H4 (cell line): ENCODE data around the gene EPHX1. TPM values are rescaled to one million over a fixed set of nuclear protein-coding genes. Genes with fewer than 3 reads are reported as not detected.

Experiments
- DNase-seq: peaks from one replicate; pipeline ENCODE4 v3.0.0-alpha.2; 2015; ENCODE audit warnings: low spot score
- total RNA-seq: library from RNA; depleted of rRNA; stranded (reverse); fragments of >200 nt; shearing (Covaris generic); gene quantifications from 2 replicates; pipeline ENCODE4 v1.2.3, GENCODE V29; 2014

EPHX1 gene
- total RNA-seq, 1 experiment from 2014 or later, result 153 TPM

DNA sequence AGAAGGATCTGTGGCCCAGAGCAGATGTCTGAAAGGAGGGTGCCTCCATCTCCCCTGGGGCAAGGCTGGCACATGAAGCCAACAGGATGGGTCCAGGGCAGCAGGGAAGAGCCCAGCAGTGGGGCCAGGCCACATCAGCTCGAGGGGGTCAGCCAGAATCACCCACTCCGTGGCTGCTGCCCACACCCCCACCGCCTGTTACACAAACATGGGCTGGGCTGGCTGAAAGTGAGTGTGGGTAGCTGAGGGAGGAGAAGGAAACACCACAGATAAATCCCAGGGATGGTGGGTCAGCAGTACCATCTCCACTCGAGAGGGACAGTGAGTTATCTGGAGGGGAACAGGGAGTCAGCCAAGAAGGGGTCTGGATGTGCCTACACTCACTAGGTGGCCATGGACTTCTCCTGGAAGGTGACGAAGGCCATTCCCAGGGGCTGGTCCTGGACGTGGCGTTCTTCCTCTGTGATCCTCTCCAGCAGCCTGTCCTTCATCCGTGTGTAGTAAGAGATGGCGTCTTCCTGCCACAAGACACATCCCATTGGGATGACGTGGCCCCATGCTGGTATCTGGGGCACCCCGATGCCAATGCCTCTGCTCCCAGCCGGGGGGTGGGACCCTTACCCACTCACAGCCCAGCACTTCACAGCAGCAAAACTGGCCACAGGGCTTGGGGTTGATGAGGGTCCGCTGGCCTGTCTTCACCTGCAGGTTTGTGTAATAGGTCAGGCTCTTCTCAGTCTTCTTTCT is 52.1 kb downstream of the EPHX1 start:
- no peak for DNase-seq

DNA sequence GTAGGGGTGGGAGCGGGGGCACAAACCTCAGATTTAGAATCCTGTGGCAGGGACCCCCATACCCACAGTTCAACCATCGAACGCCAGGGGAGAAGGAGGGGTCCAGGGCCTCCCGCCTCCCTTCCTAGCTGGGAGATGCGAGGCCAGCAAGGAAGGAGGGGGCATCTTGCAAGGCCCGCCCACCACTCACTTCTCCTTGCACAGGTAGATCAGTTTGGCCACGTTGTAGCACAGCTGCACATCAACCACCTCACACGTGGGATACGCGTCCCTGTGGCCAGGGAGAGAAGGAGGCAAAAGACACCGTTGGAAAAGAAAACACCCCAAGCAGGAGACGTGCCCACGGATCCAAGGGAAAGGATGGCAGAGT is 52.6 kb downstream of the EPHX1 start:
- DNase-seq, result no peak

DNA sequence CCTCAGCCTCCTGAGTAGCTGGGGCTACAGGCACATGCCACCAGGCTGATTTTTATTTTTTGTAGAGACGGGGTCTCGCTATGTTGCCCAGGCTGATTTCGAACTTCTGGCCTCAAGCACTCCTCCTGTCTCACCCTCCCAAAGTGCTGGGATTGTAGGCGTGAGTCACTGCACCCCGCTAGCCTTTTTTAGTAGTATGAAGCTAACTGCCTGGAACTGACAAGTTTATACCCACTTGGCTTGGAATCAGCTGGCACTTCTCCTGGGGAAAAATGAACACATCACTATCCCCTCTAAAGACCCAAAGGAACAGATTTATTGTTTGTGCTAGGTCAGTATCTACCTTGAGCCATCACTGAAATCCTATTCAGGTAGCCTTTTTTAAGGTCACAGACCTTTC is 53.2 kb downstream of the EPHX1 start:
- no peak for DNase-seq

DNA sequence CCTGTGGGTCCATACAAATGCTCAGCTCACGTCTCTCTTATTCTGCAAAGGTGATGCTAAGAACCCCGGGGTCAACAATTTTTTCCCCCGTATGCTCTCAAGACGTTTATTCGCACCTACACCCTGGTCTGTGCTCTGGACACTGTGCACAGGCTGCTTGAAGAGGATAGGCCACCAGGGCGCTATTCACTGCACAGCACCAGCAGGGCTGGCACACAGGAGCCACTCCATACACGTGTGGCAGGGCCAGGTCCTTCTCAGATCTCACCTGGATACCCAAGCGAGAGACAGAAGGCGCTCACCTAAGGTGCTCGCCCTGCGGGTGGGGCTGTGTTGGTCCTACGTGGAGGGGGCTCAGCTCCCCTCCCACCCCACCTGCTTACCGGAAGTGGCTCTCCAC is 55.6 kb downstream of the EPHX1 start:
- DNase-seq, result no peak

DNA sequence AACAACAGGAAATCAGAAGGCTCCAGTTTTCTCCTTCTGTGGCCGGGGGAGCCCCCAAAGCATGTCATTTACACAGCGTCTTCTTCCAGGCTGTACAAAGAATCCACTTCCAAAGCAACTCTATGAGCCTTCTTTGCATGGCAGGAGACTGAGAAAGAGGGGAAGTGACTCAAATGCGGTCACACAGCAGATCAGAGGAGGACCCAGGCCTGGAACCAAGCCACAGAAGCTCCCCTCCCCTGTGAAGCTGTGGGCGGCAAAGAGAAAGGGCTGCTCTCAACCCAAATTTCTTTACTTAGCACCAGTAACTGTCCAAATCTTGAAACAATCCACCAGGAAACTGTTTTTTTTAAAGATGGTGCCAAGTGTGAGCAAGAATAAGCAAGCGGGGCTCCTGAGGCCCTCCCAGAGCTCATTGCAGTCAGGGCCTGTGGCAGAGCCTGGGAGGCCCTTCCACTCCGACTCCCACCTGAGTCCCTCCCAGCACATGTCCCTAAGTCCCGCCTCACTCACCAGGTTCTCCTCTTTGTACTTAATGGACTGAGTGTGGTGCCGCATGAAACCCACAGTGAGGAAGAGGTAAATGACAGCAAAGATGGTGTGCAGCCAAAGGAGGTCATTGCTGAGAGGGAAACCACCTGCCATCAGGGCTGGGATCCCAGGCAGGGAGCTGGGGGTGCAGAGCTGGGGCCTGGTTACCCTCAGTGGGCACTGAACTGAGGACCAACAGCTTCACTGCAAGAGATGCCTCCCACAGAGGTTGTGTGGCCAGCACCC is 56.3 kb downstream of the EPHX1 start:
- DNase-seq, result no peak

DNA sequence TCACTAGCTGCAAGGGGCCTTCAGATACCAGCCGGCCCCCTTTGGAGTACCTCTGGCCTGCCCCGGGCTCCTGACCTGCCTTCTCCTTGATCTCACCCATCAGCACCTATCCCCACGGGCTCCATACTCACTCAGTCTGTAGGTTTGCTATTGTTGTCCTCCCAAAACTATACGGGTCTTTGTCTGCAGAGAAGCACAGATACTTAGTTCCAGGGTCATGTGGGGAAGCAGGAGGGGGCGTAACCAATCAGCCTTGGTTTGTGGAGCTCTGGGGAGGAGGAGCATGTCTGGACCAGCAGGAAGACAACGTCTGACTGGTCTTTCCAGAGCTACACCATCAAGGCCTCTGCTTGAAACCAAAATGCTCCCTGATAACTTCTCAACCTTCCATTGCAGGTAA is 57.1 kb downstream of the EPHX1 start:
- no peak for DNase-seq

DNA sequence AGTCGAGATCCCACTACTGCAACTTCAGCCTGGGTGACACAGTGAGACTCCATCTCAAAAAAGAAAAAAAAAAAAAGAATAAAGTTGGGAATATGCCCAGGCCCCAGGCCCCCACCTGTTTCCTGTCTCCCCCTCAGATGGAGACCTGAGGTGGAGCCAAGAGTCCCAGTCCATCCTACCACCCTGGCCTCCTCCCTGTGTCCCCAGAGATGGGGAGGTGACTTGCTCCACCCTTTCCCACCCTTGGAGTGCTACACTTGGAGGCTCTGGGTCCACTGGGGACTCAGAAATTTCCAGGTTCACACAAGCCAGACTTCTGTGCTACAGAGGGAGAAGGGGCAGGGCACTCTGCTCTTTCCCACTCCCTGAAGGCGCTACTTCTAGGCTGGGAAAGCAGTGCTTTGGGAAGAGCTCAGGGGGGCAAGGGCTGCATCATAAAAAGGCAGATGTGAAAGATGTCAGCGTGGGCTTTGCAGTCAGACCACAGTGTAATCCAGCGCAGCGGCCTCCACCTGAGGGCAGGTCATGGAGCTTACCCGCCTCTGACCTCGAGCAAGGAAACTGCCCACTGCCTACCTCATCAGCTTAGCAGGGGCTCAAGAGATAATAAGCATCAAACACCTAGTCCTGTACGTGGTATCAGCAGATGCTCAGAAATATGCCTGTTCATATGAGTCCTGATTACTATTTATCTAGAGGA is 58.9 kb downstream of the EPHX1 start:
- DNase-seq, result no peak

DNA sequence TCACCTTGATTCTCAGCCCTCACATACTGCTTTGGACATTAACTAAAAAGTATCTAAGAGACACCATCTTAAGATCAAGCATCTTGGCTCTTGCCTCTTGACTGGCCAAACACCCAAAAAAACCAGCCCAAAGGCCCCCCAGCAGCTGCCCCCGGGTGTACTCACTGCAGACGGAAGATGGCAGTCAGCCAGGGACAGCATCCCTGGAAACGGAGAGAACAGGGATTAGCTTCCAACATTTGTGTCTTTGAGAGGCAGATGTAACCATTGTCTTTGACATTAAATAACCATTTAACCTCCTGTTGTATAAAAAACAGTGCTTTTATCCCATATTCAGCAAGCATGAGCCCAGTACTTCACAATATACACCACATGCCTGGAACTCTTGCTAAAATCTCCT is 61.0 kb downstream of the EPHX1 start:
- DNase-seq, result no peak

DNA sequence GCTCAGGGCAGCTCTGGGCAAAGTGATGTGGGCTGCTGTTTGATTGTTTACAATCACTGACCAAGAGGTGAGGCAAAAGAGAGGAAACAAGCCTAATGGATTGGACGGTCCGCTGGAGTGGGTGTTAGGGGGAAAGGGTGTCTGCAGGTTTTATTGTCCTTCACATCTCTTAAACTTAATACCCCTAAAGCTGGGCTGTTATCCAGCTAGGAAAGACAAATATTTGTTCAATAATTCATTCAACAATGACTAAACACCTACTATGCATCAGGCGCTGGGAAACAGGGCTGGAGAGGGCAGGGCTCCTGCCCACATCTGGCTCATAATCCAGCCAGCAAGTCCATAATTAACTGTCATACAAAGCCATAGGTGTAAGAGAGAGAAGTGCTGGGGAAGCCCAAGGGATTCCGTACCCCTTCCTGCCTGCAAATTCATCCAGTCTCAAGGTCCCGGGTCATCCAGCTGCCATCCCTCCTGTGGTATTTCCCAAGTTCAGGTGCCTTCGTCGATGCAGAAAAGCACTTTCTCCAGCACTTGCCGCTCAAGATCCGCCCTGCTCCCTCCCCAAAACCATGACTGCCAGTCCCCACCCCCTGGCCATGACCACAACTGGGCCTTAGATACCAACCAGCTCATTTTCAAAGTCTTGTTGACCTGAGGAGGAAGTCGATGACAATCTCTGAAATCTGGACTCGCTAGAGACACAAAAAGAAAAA is 61.6 kb downstream of the EPHX1 start:
- no peak for DNase-seq

DNA sequence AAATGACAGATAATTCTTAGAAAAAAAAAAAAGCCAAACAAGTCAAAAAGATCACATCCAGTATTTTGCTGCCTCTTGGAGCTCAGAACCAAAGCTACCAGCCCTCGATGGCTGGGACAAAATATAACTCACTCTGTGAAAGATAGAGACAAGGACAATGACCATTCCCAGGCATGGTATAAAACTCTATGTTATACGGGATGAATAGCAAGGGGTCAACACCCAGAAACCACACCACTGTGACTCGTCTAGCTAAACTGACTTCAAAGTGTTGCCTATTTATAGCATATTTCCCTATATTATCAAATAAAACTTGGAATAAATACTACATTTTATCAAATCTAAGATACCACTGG is 62.1 kb downstream of the EPHX1 start:
- no peak for DNase-seq

DNA sequence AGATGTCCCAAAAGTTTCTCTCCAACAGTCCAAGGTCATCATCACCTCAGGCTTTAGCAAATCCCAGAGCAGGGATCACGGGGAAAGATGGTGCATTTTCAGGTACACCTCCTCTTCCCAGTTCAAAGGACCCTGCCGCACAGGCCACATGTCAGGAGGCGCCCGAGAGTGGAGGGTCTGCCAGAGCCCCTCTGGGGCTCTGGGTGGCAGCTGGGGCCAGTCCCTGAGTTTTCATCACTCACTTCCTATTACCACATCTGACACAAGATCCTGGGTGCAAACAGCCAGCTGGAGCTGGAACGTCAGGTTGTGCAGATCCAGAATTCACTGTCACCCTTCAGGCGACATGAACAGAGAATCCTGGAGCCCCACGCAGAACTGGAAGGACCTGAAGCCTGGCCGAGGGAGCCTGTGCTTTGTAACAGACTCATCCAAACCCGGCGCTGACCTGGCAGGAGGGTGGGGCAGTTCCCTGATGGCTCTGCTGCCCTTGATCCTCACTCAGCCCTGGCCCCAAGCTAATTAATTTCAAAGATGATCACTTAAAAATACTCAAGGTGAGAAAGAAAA is 63.4 kb downstream of the EPHX1 start:
- no peak for DNase-seq

DNA sequence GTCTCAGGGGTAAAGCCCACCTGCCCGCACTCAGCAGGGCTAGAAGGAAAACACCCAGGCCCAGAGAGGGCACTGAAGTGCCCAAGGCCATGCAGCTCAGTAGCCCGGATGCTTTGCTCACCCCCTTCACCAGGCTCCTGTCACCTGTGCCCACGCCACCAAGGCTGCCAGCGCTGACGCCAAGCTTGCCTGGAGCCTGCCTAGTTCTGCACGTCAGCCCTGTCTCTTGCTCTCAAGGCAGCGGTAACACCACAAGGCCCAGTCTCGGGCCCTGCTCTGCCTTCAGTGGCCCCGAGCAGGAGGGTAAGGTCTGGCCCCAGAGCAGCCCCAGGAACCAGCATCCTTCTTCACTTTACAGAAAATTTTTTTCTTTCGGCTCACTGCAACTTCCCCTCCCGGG is 64.5 kb downstream of the EPHX1 start:
- no peak for DNase-seq

DNA sequence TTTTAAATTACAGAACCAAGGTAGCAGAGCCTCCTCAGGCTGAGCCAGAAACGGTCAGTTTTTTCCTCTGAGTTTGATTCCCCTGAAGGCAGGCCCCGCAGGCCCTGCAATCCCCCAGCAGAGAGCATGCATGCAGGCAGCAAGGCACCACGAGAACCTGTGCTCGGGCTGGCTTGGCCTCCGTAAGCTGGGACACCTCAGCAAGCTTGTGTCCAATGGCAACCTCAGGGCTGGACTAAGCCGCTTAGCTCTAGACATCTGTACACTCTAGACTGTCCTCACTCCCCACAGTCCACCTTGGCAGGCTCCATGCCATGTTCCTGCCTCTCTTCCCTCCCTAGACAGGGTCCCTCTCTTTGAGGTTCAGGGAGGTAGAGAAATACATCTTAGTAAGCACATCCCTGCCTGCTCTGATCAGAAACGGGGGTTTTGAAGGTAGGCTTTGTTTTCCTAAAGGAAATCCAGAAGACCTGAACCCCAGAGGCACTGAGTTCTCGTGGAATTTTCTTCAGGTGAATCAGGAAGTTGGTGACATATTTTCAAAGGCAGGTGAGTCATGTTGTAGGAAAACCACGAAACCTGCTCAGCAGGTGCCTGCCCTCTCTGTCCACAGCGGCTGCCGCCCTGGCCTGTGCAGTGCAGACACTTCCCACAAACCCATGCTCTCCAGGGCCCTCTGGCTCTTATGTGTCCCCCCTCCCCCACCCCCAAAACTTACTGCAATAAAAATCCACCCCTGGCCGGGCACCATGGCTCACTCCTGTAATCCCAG is 65.3 kb downstream of the EPHX1 start:
- DNase-seq, result no peak

DNA sequence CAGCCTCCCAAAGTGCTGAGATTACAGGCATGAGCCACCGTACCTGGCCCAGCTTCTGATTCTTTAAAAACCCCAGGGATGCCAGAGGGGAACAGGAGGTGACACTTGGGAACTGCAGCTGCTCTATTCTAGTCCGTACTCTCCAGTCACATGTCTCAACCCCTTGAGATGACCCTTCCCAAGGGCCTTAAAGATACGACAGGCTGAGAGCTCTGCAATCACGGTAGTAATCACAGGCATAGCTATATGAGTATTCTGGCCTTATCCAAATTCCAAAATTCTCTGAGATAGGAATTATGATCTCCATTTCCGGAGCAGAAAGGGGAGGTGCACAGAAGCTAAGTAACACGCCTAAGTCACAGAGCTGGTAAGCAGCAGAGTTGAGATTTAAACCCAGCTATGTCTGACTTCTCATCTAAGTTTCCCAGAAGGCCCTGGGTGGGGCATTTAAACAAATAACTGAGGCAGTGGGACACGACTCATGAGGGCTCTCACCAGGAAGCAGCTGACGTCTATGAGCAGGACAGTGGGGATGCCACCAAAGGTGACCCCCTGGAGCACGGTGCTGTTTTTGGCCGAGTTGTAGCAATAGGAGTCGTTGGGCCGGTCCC is 67.1 kb downstream of the EPHX1 start:
- DNase-seq, result no peak

DNA sequence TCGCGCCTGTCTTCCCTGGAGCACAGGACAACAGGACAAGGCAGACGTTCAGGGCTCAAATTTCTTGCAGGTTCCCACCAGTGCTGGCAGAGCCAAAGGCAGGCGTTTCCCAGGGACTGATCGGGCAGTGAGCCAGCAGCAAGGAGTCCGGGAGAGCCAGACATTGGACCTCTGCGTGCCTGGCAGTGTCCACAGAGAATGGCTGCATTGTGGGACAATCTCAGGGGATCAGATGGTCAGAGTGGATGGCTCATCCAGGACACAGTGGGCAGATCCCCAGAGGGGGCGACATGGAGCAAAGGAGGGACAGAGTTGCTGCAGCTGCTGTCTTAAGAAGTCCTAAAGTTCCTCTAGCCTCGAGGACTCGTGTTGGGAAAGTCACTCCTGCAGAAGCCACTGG is 67.7 kb downstream of the EPHX1 start:
- no peak for DNase-seq

DNA sequence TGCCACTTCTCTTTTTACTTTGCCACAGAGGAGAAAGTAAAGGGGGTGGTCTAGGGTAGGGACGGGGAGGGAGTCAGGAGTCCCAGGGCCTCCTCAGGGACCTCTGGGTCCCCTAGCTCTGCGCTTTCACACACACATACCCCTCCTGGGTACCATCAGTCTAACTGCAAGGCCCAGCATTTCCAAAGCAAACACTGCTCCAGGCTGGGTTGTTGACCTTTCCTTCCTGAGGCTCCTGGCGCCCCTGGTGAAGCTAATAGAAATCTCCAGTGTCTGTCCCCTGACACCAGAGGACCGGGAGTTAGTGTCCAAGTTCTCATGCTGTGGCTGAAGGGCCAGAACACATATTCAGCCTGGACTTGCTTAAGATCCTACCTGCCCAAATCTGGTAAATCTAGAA is 68.4 kb downstream of the EPHX1 start:
- DNase-seq, result no peak

DNA sequence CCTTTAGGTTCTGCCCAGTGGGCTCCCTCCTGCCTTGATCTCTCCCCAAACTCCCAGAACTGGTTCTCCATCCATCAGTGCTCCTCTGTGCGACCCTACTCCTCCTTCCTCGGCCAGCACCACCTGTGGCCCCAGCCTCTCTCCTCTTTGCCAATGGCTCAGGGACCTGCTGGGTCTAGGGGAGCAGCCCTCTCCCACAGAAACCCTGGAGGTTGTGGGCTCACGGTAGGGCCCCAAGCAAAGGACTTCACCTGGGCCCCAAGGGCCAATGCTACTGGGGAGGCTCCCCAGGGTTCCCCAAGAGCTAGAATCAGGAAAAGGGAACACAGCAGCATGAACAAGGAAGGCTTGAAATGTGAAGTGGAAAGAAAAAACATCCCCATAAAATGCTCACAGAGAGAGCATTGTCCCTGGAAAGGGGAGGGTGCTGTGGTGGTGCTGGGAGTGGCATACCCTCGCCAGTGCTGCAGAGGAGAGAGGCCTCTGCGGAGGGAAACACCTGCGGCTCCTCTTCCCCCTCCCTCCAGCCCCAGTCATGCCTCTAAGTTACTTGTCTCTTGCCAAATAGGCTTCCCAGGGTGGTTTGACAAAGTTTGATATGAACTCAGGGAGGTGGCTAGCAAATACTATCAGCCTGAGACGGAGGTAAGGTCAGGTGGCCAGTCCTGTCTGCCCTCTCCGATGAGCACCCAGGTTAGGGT is 69.7 kb downstream of the EPHX1 start:
- DNase-seq, result no peak

DNA sequence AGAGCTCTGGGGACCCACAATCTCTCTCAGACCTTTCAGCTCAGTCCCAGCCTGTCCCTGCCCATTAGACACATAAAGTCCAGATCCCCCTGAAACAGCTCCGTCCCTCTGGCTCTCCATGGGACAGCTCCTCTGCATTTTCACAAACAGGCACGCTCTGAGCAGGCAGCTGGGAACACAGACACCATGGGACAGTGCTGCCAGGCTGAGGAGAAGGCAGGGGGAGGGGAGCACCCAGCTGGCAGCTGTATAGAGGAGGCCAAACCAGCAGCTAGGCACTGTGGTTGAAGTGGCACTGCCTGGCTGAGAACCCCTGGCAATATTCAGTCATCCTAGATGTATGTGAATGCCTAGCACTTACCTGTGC is 70.3 kb downstream of the EPHX1 start:
- DNase-seq, result no peak

DNA sequence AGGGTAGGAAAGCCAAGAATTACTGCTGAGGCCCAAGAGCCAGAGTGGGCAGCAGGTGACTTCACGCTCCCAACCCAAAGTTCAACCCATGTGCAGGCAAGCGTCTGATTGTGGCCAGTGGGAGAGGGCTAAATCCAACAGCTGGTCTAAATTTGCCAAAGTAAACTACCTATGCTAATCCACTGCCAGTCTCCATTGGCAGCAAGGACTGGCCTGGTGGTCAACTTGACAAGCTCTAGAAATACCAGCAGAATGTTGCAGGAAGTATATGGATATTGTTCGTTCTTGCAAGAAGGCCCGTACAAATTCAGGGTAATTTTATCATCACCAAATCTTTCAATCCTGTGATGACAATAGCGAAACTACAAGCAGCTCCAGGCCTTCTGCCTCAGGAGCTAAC is 70.7 kb downstream of the EPHX1 start:
- no peak for DNase-seq
